Inflammatory macrophage treated with lipopolysaccharide for 1 hour (primary cell): ENCODE results near the gene SLF2.

Experiments used
- DNase-seq, 2 donors: peaks; one replicate each; pipeline ENCODE4 v3.0.0-alpha.2; 2020 to 2022

The SLF2 gene, protein sequence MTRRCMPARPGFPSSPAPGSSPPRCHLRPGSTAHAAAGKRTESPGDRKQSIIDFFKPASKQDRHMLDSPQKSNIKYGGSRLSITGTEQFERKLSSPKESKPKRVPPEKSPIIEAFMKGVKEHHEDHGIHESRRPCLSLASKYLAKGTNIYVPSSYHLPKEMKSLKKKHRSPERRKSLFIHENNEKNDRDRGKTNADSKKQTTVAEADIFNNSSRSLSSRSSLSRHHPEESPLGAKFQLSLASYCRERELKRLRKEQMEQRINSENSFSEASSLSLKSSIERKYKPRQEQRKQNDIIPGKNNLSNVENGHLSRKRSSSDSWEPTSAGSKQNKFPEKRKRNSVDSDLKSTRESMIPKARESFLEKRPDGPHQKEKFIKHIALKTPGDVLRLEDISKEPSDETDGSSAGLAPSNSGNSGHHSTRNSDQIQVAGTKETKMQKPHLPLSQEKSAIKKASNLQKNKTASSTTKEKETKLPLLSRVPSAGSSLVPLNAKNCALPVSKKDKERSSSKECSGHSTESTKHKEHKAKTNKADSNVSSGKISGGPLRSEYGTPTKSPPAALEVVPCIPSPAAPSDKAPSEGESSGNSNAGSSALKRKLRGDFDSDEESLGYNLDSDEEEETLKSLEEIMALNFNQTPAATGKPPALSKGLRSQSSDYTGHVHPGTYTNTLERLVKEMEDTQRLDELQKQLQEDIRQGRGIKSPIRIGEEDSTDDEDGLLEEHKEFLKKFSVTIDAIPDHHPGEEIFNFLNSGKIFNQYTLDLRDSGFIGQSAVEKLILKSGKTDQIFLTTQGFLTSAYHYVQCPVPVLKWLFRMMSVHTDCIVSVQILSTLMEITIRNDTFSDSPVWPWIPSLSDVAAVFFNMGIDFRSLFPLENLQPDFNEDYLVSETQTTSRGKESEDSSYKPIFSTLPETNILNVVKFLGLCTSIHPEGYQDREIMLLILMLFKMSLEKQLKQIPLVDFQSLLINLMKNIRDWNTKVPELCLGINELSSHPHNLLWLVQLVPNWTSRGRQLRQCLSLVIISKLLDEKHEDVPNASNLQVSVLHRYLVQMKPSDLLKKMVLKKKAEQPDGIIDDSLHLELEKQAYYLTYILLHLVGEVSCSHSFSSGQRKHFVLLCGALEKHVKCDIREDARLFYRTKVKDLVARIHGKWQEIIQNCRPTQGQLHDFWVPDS

DNA sequence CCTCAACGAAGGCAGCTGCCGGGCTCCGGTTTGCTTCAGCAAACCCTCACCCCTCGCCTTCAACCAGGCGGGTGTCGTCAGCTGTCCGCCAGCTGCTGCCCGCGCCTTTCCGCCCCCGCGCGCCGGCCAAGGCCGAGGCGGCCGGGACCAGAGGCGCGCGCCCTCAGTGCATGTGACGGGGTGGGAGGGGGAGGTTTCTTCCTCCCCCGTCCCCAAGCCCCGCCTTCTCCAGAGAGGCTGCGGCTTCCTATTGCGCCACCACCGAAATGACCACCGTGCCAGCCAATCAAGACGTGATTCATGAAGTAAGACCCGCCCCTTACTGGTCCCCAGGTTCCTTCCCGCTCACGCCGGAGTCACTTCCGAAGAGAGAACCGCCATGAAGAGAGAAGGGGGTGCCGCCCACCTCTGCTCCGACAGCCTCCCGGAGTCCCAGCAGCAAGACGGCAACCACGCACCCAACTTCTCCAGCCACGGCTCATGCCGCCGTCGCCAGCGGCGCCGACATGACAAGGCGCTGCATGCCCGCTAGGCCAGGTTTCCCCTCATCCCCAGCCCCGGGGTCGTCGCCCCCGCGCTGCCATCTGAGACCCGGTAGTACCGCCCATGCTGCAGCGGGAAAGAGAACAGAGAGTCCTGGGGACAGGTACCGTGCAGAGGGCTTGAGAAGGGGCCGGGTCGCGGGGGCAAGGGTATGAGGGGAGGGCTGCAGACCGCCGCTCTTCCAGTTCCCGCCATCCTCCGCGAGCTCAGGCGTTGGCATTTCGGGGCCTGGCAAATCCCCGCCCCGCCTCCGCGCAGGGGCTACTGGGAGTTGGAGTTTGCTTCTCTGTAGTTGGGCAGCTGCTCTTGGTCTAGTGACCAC is at the start of gene SLF2:
Gene SLF2 (plus strand): TSS at position 359 of the 865 bp plus-strand sequence. CDS start 148 bp downstream, at position 507.
- peak; percentile 95 to 99 for DNase-seq

DNA sequence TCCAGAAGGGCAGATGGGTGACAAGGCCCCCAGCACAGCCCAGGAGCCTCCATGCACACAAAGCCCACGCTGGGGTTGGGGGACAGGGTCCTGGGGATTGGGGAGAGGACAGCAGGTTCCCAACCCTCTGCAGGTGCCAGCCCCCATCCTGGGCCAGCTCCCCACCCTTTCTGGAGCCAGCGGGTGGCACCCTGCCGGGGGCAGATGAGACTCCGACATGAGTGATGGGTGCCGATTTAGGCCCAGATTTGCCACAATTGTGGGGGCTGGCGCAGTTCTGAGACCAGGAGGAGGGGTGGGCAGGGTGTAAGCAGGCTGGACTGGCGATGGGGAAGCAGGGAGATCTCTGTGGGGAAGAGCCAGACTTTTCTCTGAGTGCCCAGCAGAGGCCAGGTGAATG is 49.3 kb upstream of the SLF2 start:
- no peak for DNase-seq

DNA sequence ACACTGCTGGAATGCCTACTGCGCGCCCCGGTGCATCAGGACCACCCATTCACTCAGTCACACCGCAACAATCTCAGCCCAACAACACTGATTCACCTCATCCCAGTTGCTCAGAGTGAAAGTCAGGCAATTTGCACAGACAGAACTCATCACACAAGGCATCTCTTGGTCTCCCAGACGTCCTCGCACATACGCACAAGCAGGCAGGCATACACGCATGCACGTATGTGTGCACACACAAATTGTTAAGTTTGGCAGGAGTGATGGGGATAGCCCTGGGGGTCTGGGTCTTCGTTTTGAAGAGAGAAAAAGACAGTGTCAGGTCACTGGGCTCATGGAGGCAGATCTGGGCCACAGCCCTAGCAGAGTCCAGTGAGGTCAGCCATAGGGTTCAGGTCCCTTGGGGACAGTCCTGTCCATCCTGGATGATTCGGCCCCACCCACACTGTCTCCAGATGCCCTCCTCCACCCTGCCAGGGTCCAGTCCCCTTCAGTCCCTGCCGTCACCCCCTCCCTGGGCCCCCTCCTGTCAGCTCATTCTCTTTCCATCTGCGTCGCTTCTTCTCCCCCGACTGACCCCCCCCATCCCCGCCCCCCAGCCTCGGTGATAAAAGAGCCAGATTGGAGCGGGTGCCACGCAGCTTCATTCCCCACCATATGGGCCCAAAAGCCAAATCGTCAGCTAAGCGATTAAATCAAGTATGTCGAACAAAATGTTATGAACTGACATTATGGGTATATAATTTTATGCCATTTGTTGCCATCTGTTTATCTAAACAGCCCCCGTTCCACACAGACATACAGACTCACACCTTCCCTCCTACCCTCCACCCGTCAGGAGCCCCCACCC is 48.5 kb upstream of the SLF2 start:
- no peak for DNase-seq

DNA sequence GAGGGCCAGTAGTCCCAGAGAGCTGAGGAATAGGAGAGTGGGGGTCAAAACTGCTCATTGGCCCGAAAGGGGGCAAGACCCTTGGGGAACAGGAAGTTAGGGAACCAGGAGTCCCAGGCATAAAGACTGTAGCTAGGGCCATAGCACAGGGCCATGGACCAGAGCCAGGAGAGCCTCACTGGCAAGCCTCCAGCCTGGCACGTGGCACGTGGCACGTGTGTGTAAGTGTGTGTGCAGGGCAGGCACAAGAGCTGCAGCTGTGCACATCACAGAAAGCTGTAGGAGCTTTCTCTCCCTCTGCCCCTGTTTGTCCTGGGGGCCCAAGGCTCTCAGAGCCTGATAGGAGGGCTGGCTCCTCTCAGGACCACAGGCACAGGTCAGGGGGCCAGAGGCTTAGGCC is 47.8 kb upstream of the SLF2 start:
- no peak for DNase-seq

DNA sequence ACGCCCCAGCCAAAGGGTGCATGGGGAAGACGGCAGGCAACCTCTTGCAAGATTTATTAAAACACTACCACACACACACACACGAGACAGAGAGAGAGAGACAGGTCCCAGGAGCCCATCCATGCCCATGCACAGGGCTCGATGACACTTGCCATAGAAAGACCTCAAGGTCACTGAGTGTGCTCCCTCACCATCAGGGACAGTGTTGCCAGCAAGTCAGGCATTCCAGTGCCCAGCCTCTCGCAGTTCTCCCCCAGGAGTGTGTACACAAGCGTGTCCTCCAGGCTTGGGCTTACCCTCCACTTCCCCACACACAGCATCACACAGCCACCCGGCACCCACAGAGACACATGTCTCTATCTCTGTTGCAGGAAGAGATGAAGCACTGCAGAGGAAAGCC is 46.8 kb upstream of the SLF2 start:
- no peak for DNase-seq

DNA sequence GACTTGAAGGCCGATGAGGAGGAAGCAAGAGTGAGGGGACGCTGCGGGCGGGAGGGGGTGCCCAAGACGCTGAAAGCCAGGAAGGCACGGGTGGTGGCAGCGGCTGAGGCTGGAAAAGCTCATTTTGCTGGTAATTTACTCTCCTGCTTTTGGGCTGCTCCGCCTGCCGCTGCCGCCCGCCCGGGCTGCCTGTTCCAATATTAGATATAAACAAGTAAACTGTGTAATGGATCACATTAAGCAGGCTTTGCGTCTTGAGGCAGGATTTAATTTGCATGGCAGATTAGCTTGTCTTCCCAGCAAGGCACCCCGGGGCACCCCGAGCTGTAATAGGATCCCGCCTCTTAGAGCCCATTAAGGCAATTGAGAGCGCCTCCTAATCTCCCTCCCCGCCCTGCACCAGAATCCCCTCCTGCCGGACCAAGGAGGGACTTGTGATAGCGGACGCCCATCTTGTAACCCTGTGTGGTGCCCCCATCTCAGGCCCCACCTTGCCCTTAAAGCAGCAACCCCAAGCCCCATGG is 46.1 kb upstream of the SLF2 start:
- no peak for DNase-seq

DNA sequence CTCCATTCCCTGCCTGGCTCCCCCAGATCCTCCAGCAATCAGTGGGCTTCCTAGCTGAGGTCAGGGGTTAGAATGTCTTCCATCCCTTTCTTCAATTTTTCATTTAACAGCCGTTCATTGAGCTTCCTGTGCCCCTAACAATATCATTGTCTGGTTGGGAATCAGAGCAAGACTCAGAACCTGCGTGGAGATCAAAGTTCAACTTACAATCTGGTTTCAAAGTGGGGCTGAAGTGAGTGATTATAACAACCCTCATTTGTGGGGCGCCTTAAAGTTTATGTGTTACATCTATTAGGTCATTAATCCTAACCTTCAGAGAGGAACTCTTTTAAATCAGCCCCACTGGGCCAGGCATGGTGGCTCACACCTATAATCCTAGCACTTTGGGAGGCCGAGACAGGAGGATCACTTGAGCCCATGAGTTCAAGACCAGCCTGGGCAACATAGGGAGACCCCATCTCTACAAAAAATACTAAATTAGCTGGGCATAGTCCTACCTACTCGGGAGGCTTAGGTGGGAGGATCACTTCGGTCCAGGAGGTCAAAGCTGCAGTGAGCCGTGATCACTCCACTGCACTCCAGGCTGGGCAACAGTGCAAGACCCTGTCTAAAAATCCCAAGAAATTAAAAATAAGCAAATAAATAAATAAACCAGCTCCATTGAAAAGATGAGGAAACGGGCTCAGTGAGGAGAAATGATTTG is 45.4 kb upstream of the SLF2 start:
- DNase-seq, result no peak

DNA sequence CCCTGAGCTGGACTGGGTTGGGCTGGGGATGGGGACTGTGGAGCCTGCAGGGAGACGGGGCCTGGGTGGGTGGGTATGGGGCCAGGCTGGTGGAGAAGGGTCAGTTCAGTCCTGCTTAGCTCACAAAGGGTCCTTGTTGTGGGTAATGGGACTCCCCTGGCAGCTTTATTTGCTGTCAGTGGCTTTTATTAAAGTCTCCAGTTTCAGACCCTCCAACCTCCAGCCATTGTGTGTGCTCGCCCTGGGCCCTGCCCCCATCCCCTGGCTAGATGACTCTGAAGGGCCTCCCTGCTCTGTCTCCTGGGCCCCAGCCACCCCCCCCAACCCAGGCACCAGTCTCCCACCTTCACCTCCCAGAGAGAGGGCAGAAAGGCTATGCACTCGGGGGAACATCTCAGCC is 44.4 kb upstream of the SLF2 start:
- DNase-seq, result no peak

DNA sequence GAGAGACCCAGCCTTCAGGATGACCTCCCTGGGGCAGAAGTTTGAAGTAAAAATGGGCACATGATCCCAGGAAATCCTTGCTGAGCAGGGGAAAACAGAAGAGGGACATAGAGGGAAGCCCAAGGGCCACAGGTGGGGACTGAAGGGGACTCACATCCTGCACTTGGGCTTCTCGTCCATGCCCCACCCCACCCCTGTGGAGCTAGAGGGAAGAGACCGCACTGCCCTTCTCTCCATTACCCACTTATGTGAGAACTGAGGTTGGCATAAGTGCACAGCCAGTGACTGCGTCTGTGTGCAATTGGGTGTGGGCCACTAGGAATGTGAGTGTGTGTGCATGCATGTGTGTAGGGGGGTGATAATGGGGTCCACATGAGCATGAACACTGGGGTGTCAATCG is 43.4 kb upstream of the SLF2 start:
- DNase-seq, result no peak

DNA sequence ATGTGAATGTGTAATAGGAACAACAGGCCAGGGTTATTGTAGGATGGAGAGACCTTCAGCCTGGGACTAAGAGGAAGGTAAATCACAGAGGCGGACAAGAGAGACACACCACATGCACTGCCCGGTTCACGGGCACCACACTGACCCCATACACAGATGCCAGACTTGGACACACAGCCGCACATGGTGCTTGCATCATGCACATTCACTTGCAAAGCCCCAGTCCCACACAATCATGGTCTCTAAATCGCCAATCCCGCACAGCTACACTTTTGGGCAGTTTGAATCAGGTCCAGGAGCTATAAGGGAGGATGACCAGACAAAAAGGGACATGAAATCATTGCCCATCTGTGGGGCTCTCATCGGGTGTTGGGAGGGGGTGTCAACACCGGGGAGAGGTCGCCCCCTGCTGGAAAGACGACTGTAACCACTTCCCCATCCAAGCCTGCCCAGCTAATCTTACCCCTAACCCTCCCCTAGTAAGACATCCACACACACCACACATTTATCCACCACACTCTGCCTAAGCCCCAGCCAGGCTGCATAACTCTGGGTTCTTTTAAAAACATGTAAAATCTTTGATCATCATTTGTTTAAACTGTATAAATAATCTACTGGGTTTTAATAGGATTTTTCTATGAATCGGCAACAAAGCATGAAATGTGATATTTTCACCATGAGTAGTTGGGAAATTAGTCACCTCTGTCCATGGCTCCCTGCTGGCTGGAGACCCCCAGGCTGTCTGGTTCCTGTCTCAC is 40.5 kb upstream of the SLF2 start:
- DNase-seq, result peak in 1 of 2 donors; percentile 36

DNA sequence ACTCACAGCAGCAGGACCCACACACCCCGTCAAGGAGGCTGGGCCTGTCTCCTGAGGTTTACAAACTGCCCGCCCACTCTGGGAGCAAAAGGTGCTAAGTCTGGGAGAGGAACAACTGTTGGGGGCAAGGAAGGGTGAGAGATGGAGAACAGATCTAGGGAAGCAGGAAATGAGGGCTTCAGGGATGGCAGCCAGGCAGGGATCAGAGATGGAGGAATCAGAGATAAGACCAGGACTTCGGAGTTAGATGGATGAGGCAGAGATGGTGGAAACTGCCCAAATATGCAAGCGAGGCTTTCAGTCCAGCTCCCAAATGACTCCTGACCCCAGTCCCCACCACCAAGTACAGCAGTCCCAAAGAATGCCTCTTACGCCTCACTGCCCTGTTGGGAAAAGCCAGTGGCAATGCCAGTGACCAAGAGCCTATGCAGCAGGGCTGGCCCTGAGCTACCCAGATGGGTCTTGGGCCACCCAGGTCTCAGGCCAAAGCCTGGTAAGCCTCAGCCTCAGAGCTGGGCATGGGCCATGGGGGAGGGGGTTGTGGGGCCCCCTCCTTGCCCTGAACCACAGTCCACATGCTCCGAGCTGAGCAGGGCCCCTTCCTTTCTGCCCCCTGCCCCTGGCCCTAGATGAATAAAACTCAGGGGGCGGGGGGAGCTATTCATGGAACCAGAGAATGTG is 39.5 kb upstream of the SLF2 start:
- no peak for DNase-seq

DNA sequence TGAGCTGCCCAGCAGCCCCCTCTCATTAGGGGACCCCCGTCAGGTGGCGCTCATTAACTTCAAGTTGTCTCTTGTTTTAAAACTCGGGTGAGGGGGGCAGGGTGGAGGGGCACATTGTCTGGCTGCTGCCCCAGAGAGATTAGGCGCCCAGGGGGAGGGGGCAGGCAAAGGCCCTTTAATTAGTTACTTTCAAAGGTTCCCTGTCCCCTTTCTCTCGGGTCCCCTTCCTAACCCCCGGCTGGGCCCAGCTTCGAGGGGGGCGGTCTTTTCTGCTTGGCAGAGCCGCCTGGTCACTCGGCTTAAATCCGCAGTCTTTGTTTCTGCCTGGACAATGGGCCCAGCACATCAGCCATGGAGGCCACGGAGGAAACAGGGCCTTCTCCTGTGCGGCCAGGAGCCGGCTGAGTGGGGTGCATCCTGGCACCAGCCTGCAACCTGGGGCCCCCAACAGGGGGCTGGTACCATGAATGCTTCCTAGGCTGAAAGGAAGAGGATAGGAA is 38.9 kb upstream of the SLF2 start:
- DNase-seq, result no peak

DNA sequence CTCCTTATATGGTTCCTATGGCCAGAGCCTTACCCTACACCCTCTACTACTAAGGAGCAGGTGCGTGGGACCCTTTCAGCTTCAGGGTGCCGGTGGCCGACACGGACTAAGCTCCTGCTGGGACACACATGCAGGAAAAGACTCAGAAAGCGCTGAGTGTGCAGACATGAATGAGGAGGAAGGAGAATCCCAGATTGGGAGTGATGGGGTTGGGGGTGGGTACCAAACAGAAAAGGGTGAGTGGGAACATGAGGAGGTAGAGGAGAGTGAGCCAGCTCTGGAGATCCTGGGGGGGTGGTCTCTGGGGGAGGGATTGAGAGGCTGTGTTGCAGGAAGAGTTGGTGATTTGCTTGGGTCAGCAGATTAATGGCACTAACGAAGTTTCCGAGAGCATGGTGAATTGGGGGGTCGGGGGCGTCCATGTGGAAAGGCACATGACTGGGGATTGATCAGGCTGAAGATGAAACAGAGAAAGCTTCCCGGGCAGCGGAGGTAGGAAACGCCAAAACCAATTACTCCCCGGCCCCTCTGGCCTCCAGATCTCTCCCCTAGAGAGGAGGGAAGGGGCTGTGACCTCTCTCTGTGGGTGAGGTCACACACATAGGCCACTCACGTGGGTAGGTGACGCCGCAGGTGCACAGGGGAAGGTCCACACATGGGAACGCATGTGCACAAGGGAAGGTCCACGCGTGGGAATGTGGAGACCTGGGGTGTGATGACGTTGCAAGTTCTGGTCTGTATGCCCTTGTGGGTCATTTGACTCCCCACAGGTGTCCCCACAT is 37.9 kb upstream of the SLF2 start:
- DNase-seq, result no peak

DNA sequence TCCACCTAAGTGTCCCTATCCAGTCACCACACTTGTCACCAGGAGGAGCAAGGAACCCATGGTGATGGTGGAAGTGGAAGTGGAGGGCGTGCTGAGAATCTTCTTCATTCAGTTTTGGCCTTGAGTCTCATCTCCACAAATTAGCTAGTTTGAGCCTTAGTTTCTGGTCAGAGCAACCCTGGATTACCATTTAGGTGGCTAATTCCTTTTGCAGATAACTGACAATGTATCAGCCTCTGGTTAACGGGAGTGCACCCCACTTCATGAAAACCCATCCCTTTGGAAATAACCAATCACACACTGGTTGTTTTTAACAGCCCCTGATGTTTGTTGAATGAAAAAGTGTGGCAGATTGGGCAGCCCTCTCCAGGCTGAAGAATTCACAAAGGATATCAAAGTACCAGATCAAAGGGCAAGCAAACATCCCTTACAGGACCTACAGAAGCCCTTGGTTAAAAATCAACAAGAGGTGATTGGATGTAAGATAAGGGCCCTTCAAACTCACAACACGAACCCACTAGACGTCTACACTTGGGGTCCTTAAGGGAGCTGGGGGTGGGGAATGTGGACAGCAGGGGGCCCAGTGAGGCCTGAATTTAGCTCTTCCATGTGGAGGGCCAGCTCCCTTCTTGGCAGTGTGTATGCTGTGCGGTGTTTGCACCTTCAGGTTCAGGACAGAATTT is 37.1 kb upstream of the SLF2 start:
- no peak for DNase-seq

DNA sequence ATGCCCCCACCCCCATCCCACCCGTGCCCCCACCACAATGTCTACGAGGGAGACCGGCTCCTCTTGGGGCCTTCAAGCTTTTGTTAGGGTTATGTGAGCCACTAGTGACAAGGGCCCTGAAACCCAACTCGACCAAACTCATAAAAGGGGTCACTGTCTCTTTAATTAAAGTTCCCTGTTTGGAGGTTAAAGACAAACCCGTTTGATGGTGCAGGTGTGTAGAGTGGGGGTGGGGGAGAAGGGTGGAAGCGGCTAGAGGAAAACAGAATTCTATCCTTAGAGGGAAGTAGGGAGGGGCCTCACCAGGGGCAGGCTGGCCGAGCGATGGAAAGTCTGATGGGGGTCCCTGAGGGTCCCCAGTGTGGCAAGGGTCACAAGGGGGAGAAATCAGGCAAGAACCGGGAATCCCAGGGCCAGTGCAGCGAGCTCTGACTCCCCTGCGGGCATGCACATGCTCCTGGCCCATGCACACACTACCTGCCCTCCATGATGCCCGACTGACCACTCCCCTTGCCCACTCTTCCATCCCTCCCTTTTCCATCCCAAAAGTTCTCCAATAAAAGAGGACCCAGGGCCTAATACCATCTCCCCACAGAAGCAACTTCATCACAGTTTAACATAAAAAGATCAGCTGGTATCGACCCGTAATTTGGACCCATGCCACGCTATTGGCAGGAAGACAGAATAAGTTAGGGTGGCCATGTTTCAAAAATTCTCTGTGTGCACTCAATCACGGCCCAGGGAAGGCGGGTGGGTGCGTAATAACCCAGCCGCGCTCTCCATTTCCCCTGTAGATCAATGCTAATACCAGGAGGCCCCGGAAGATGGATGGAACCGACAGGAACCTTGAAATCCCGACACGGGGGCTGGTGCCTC is 35.9 kb upstream of the SLF2 start:
- DNase-seq, result no peak

DNA sequence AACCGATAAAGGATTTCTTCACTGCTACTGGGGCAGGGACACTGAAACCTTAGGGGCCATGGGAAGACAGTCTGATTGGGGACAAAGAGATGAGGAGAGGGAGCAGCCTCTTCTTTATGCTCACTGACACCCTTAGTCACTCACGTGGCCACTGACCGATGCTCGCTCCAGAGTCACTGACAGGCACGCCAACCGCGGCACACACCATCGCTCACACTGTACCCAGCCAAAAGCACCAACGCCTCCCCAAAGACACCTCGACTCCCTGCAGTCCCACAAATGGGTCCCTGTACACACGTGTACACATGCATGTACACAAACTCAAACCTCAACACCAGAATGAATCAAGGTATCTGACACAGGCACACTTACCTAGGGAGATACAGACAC is 35.3 kb upstream of the SLF2 start:
- no peak for DNase-seq
